ENCODE measurements around the gene ZC3H8.

ZC3H8 gene

GRCh38 chr2:112254466-112255240 is at the start of gene ZC3H8:
Gene ZC3H8, minus strand, starts transcription at chr2:112255042. Its CDS starts 61 bp downstream, at chr2:112254981.
- H3K4me2 ChIP-seq (ENCODE audit: low read length) = peak within 1 kb of the TSS; percentile 76
- no peaks in the 10 kb centered on the region for H3K9me2 ChIP-seq (replicated peaks; ENCODE audit: control insufficient read depth, low read length)
- TF ChIP-seq, protein P1, sequence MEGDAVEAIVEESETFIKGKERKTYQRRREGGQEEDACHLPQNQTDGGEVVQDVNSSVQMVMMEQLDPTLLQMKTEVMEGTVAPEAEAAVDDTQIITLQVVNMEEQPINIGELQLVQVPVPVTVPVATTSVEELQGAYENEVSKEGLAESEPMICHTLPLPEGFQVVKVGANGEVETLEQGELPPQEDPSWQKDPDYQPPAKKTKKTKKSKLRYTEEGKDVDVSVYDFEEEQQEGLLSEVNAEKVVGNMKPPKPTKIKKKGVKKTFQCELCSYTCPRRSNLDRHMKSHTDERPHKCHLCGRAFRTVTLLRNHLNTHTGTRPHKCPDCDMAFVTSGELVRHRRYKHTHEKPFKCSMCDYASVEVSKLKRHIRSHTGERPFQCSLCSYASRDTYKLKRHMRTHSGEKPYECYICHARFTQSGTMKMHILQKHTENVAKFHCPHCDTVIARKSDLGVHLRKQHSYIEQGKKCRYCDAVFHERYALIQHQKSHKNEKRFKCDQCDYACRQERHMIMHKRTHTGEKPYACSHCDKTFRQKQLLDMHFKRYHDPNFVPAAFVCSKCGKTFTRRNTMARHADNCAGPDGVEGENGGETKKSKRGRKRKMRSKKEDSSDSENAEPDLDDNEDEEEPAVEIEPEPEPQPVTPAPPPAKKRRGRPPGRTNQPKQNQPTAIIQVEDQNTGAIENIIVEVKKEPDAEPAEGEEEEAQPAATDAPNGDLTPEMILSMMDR (IDR thresholded peaks at IDR 0.05; ENCODE audit: low read depth, low read length, poor library complexity, severe bottlenecking) = peak; percentile 31
- TF ChIP-seq EZH2phosphoT487 (IDR thresholded peaks at IDR 0.05; ENCODE audit: borderline replicate concordance, low read length) = no peak
- H3K27me3 ChIP-seq (ENCODE audit: control insufficient read depth, low read length) = no peaks in the 10 kb centered on the region
- H3F3A ChIP-seq (ENCODE audit: control insufficient read depth, insufficient read depth) = no peaks in the 10 kb centered on the region; the same call in 1 of the 2 replicates
- no peaks in the 10 kb centered on the region for H4K20me1 ChIP-seq (ENCODE audit: control insufficient read depth, insufficient read depth, low read depth, low read length)
- peaks cover 49% of the 10 kb centered on the region for H3K79me2 ChIP-seq (ENCODE audit: control insufficient read depth, low read length)
- H3K4me1 ChIP-seq (ENCODE audit: control insufficient read depth, low read length) = peaks cover 47% of the 10 kb centered on the region
- peak within 1 kb of the TSS; percentile 96 for H3K4me3 ChIP-seq (ENCODE audit: low read length)
- no peaks in the 10 kb centered on the region for H3K9me3 ChIP-seq (ENCODE audit: control insufficient read depth, insufficient read depth, low read length)
- peak within 1 kb of the TSS; percentile 71 for H3K27ac ChIP-seq (ENCODE audit: low read depth, low read length)
- H3K36me3 ChIP-seq (ENCODE audit: control insufficient read depth, low read length) = peaks cover 43% of the 10 kb centered on the region

- no peaks in the 10 kb centered on the region for H3K9me2 ChIP-seq (replicated peaks; ENCODE audit: control insufficient read depth, low read length)
- no peak for TF ChIP-seq EZH2phosphoT487 (IDR thresholded peaks at IDR 0.05; ENCODE audit: borderline replicate concordance, low read length)
- TF ChIP-seq, protein P1 (IDR thresholded peaks at IDR 0.05; ENCODE audit: low read depth, low read length, poor library complexity, severe bottlenecking) = no peak
- H3K4me2 ChIP-seq (ENCODE audit: low read length) = no peak overlapping the region
- no peaks in the 10 kb centered on the region for H3K9me3 ChIP-seq (ENCODE audit: control insufficient read depth, insufficient read depth, low read length)
- H3K4me1 ChIP-seq (ENCODE audit: control insufficient read depth, low read length) = peaks cover 11% of the 10 kb centered on the region
- no peaks in the 10 kb centered on the region for H4K20me1 ChIP-seq (ENCODE audit: control insufficient read depth, insufficient read depth, low read depth, low read length)
- peaks cover 6% of the 10 kb centered on the region for H3K36me3 ChIP-seq (ENCODE audit: control insufficient read depth, low read length)
- no peaks in the 10 kb centered on the region for H3K79me2 ChIP-seq (ENCODE audit: control insufficient read depth, low read length)
- no peaks in the 10 kb centered on the region; the same call in 1 of the 2 replicates for H3F3A ChIP-seq (ENCODE audit: control insufficient read depth, insufficient read depth)
- H3K27ac ChIP-seq (ENCODE audit: low read depth, low read length) = no peak overlapping the region
- H3K4me3 ChIP-seq (ENCODE audit: low read length) = no peak overlapping the region
- H3K27me3 ChIP-seq (ENCODE audit: control insufficient read depth, low read length) = no peaks in the 10 kb centered on the region
These were observed 49.6 kb upstream of the ZC3H8 start for GRCh38 chr2:112304298-112304941.

DNA sequence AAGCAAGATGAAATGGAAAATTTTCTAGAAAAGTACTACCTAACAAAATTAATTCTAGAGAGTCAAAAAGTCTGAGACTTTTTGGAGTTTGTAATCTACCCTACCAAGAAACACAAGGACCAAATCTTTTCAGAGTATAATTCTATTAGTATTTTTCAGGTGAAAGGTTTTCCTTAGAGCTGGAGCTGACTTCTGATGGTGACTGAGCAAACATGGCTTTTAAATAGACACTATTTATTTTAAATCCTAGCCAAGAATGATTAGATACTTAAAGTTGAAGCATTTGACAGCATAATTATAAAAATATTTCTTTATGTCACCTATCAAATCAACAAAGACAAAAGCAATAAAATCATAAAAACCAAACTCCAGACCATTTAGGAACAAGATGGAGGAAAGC is 47.1 kb upstream of the ZC3H8 start:
- no peaks in the 10 kb centered on the region for H3K79me2 ChIP-seq (ENCODE audit: control insufficient read depth, low read length)
- H3K36me3 ChIP-seq (ENCODE audit: control insufficient read depth, low read length) = peaks cover 6% of the 10 kb centered on the region
- no peaks in the 10 kb centered on the region for H4K20me1 ChIP-seq (ENCODE audit: control insufficient read depth, insufficient read depth, low read depth, low read length)
- H3K4me3 ChIP-seq (ENCODE audit: low read length) = no peak overlapping the region
- no peak overlapping the region for H3K4me2 ChIP-seq (ENCODE audit: low read length)
- H3K27ac ChIP-seq (ENCODE audit: low read depth, low read length) = no peak overlapping the region
- no peaks in the 10 kb centered on the region for H3K27me3 ChIP-seq (ENCODE audit: control insufficient read depth, low read length)
- H3F3A ChIP-seq (ENCODE audit: control insufficient read depth, insufficient read depth) = no peaks in the 10 kb centered on the region; the same call in 1 of the 2 replicates
- TF ChIP-seq, protein P1 (IDR thresholded peaks at IDR 0.05; ENCODE audit: low read depth, low read length, poor library complexity, severe bottlenecking) = no peak
- no peak for TF ChIP-seq EZH2phosphoT487 (IDR thresholded peaks at IDR 0.05; ENCODE audit: borderline replicate concordance, low read length)
- peaks cover 11% of the 10 kb centered on the region for H3K4me1 ChIP-seq (ENCODE audit: control insufficient read depth, low read length)
- H3K9me2 ChIP-seq (replicated peaks; ENCODE audit: control insufficient read depth, low read length) = no peaks in the 10 kb centered on the region
- H3K9me3 ChIP-seq (ENCODE audit: control insufficient read depth, insufficient read depth, low read length) = no peaks in the 10 kb centered on the region
